ENCODE data around the gene ZNF780A. TPM values are rescaled to one million over a fixed set of nuclear protein-coding genes. Genes with fewer than 3 reads are reported as not detected.

The ZNF780A gene
- total and polyA plus RNA-seq, 2 of the 13 experiments (the other 11 are each of a cell fraction or from before 2014, with no cell fraction given) = 13.5 to 22.7 TPM

GRCh38 chr19:40084948-40085347 lies 5.8 kb downstream of the ZNF780A start (continued):
- TF ChIP-seq, protein P1, sequence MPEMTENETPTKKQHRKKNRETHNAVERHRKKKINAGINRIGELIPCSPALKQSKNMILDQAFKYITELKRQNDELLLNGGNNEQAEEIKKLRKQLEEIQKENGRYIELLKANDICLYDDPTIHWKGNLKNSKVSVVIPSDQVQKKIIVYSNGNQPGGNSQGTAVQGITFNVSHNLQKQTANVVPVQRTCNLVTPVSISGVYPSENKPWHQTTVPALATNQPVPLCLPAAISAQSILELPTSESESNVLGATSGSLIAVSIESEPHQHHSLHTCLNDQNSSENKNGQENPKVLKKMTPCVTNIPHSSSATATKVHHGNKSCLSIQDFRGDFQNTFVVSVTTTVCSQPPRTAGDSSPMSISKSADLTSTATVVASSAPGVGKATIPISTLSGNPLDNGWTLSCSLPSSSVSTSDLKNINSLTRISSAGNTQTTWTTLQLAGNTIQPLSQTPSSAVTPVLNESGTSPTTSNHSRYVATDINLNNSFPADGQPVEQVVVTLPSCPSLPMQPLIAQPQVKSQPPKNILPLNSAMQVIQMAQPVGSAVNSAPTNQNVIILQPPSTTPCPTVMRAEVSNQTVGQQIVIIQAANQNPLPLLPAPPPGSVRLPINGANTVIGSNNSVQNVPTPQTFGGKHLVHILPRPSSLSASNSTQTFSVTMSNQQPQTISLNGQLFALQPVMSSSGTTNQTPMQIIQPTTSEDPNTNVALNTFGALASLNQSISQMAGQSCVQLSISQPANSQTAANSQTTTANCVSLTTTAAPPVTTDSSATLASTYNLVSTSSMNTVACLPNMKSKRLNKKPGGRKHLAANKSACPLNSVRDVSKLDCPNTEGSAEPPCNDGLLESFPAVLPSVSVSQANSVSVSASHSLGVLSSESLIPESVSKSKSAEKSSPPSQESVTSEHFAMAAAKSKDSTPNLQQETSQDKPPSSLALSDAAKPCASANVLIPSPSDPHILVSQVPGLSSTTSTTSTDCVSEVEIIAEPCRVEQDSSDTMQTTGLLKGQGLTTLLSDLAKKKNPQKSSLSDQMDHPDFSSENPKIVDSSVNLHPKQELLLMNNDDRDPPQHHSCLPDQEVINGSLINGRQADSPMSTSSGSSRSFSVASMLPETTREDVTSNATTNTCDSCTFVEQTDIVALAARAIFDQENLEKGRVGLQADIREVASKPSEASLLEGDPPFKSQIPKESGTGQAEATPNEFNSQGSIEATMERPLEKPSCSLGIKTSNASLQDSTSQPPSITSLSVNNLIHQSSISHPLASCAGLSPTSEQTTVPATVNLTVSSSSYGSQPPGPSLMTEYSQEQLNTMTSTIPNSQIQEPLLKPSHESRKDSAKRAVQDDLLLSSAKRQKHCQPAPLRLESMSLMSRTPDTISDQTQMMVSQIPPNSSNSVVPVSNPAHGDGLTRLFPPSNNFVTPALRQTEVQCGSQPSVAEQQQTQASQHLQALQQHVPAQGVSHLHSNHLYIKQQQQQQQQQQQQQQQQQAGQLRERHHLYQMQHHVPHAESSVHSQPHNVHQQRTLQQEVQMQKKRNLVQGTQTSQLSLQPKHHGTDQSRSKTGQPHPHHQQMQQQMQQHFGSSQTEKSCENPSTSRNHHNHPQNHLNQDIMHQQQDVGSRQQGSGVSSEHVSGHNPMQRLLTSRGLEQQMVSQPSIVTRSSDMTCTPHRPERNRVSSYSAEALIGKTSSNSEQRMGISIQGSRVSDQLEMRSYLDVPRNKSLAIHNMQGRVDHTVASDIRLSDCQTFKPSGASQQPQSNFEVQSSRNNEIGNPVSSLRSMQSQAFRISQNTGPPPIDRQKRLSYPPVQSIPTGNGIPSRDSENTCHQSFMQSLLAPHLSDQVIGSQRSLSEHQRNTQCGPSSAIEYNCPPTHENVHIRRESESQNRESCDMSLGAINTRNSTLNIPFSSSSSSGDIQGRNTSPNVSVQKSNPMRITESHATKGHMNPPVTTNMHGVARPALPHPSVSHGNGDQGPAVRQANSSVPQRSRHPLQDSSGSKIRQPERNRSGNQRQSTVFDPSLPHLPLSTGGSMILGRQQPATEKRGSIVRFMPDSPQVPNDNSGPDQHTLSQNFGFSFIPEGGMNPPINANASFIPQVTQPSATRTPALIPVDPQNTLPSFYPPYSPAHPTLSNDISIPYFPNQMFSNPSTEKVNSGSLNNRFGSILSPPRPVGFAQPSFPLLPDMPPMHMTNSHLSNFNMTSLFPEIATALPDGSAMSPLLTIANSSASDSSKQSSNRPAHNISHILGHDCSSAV (CRISPR knock-in tag; IDR thresholded peaks at IDR 0.05; ENCODE audit: borderline replicate concordance) = no peak
- TF ChIP-seq ZXDC (CRISPR knock-in tag; IDR thresholded peaks at IDR 0.05) = no peak
- no peak for TF ChIP-seq ZNF251 (CRISPR knock-in tag; IDR thresholded peaks at IDR 0.05)
- TF ChIP-seq ZNF280D (CRISPR knock-in tag; IDR thresholded peaks at IDR 0.05) = no peak
- TF ChIP-seq CEBPG (CRISPR knock-in tag; IDR thresholded peaks at IDR 0.05) = peak; percentile 99
- no peak for TF ChIP-seq U2AF1 (optimal IDR thresholded peaks at IDR 0.05; ENCODE audit: low read depth, low read length)
- TF ChIP-seq NBN (conservative IDR thresholded peaks at IDR 0.05) = no peak
- TF ChIP-seq, protein P2, sequence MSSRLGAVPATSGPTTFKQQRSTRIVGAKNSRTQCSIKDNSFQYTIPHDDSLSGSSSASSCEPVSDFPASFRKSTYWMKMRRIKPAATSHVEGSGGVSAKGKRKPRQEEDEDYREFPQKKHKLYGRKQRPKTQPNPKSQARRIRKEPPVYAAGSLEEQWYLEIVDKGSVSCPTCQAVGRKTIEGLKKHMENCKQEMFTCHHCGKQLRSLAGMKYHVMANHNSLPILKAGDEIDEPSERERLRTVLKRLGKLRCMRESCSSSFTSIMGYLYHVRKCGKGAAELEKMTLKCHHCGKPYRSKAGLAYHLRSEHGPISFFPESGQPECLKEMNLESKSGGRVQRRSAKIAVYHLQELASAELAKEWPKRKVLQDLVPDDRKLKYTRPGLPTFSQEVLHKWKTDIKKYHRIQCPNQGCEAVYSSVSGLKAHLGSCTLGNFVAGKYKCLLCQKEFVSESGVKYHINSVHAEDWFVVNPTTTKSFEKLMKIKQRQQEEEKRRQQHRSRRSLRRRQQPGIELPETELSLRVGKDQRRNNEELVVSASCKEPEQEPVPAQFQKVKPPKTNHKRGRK (CRISPR knock-in tag; IDR thresholded peaks at IDR 0.05) = no peak
- 0 out of 2 replicates have a peak, but pooled peaks have one; percentile 40 for TF ChIP-seq ZNF574 (CRISPR knock-in tag; IDR thresholded peaks at IDR 0.05)
- peak; percentile 44 for TF ChIP-seq ZFY (CRISPR knock-in tag; IDR thresholded peaks at IDR 0.05)
- no peak for TF ChIP-seq POLR2G (IDR thresholded peaks at IDR 0.05; ENCODE audit: low read depth, low read length)
